Heart left ventricle (tissue), 16 donors: Measurements from ENCODE around the gene MUC4. TPM values are rescaled to one million over a fixed set of nuclear protein-coding genes. Genes with fewer than 3 reads are reported as not detected.

Experiments
- ATAC-seq, 4 donors: fragments of 200-7000 bp; cut with Tn5 transposase; one replicate each; pipeline ENCODE4 v1.9.1; 2020 to 2022; ENCODE audit warnings: moderate library complexity in 4 of 4, mild to moderate bottlenecking in 3 of 4, moderate number of reproducible peaks in 1 of 4
- DNase-seq, 5 donors: peaks; one replicate each; pipeline ENCODE4 v3.0.0-alpha.2; 2020
- H3K27ac ChIP-seq, 12 donors: fragments of 200-600 bp; sonication (generic) in 4 of 12; one replicate each; pipeline versions ENCODE4 v1.5.0 to v1.8.0; 2016 to 2022; ENCODE audit warnings: mild to moderate bottlenecking in 2 of 12
- H3K27me3 ChIP-seq, 9 donors: fragments of 200-600 bp; sonication (generic) in 2 of 9; one replicate each; pipeline versions ENCODE4 v1.5.1 to v1.8.0; 2016 to 2022; ENCODE audit warnings: mild to moderate bottlenecking in 3 of 9
- H3K36me3 ChIP-seq, 9 donors: fragments of 200-600 bp; sonication (generic) in 2 of 9; one replicate each; pipeline versions ENCODE4 v1.5.0 to v1.8.0; 2018 to 2022; ENCODE audit warnings: mild to moderate bottlenecking in 2 of 9
- H3K4me1 ChIP-seq, 12 donors: fragments of 200-600 bp; sonication (generic) in 4 of 12; one replicate each; pipeline versions ENCODE4 v1.5.0 to v1.8.0; 2016 to 2022; ENCODE audit warnings: mild to moderate bottlenecking in 3 of 12
- H3K4me3 ChIP-seq, 12 donors: fragments of 200-600 bp; sonication (generic) in 4 of 12; one replicate each; pipeline versions ENCODE4 v1.5.0 to v1.8.0; 2017 to 2022; ENCODE audit warnings: mild to moderate bottlenecking in 9 of 12, moderate library complexity in 4 of 12
- H3K9me3 ChIP-seq, 12 donors: fragments of 200-600 bp; sonication (generic) in 4 of 12; one replicate each; pipeline versions ENCODE4 v1.5.0 to v1.8.0; 2016 to 2022; ENCODE audit warnings: mild to moderate bottlenecking in 1 of 12
- POLR2A ChIP-seq, 2 donors: fragments of 450-650 bp; IDR thresholded peaks; one replicate each; pipeline ENCODE4 v1.6.1; 2017; ENCODE audit warnings: antibody characterized with exemption in 2 of 2, mild to moderate bottlenecking in 2 of 2, moderate library complexity in 2 of 2
- WGBS, 4 donors: extraction: QIAGEN DNeasy Blood & Tissue Kit in 2 of 4; methylation state at CpG; one replicate each; pipeline versions ENCODE4 v1.1.5 to v1.1.7; 2013 to 2018; 5-methylcytosine and 5-hydroxymethylcytosine counted together
- intact Hi-C, 10 donors: fragments of 100-400 bp; cut with DNase I; formaldehyde crosslinking; loops; one replicate each; pipeline versions ENCODE4 v1.11.1 to v1.14.2; 2022
- polyA plus RNA-seq, 2 donors: library from polyadenylated mRNA; stranded (reverse); fragments of 200-250 nt; gene quantifications; one replicate each; pipeline ENCODE4 v1.2.3, GENCODE V29; 2013
- total RNA-seq, 9 donors: library from RNA; depleted of rRNA in 2 of 9; stranded (reverse); fragments of >200 nt in 2 of 9; fragmentation: NEBNext Ultra II Directional in 3 of 9; extraction: Animal tissue kit (Norgen Biotek cat#: 25700) in 3 of 9; gene quantifications; one replicate each; pipeline versions ENCODE4 v1.1.0 to v1.2.4, GENCODE V29; 2016 to 2023
- TF ChIP-seq, protein P1 (sequence below), 12 donors: fragments of 200-600 bp; sonication (generic) in 4 of 12; IDR thresholded peaks; one replicate each; pipeline versions ENCODE4 v1.5.0 to v1.8.0; 2018 to 2022; ENCODE audit warnings: antibody characterized with exemption in 12 of 12, mild to moderate bottlenecking in 5 of 12
- donor health status: ischemic (EF 13 %, LVEDD 7.1; RV severe dilation, severe dysfunction).
- donor health status: healthy with polysubstance abuse.
- donor health status: DM: no; HTN: yes; CAD: no.
- donor health status: DM: no; HTN: no; CAD: no.
- donor health status: ischemic (EF 25% LVEDD 6.9; RV normal size, moderate dysfunction).
- donor health status: ischemic (EF 25% LVEDD 5.7; RV mildly dilated, moderate dysfunction).
- donor health status: healthy.
- donor health status: DM: yes; HTN: yes; CAD: no.
- donor health status: ischemic (EF 35%, LVEDD 5.7; RV mildly dilated, moderate dysfunction).
- donor health status: nonischemic (EF 11% LVEDD 7.7; RV severe dilation, severe dysfunction).
- donor health status: DM: yes; HTN: yes; CAD: no.
- donor health status: PGD.
- donor health status: ischemic (EF 29% LVEDD 5.4; RV normal size, mild dysfunction).
- donor health status: nonischemic (EF 23%, LVEDD 6.1; RV moderate dilation, normal function).

The MUC4 gene
- total and polyA plus RNA-seq, 11 donors, result 0.02 to 0.17 (median 0.03) TPM; not detected in 8

DNA sequence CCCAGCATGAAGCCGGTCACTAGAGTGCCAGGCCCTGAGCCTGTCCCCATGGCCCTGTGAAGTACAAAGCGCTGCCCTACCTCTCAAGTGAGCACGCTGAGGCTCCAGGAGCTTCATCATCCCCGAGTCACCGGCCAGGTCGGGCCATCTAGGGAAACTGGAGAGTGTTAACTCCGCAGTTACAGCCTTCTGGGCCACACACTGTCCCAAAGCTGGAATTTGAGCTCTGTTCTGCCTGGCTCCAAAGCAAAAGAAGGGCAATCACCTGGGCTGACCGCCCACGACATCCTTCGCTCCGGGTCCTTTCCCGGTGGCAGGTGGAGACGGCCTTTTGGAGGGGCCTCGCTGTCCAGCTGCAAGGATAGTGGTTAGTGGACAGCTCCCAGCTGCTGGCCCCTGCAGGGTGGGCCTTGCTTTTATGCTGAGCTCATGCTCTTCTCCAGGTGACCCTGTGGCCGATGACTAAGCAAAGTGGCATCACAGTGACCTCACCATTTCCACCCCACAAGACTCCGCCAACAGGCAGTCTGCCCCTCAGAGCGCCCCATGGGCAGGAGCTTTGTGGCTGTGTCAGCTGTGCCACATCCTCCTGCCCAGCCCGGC lies 3.5 kb upstream of the MUC4 start:
- Histone ChIP-seq H3K4me3 (no peak overlapping the region), H3K4me1 (no peaks in the 10 kb centered on the region), H3K27me3 (peaks cover 0 to 33% (median 8%) of the 10 kb centered on the region in 9 donors), H3K27ac (no peak overlapping the region), H3K9me3 (no peaks in the 10 kb centered on the region), H3K36me3 (no peaks in the 10 kb centered on the region)
- WGBS, 4 donors, result 77 to 83% (median 82%) methylated on average over 15 to 18 of the region's 18 CpGs
- ATAC-seq, result no peak
- intact Hi-C loops, result no loop called here
- TF ChIP-seq, protein P1, sequence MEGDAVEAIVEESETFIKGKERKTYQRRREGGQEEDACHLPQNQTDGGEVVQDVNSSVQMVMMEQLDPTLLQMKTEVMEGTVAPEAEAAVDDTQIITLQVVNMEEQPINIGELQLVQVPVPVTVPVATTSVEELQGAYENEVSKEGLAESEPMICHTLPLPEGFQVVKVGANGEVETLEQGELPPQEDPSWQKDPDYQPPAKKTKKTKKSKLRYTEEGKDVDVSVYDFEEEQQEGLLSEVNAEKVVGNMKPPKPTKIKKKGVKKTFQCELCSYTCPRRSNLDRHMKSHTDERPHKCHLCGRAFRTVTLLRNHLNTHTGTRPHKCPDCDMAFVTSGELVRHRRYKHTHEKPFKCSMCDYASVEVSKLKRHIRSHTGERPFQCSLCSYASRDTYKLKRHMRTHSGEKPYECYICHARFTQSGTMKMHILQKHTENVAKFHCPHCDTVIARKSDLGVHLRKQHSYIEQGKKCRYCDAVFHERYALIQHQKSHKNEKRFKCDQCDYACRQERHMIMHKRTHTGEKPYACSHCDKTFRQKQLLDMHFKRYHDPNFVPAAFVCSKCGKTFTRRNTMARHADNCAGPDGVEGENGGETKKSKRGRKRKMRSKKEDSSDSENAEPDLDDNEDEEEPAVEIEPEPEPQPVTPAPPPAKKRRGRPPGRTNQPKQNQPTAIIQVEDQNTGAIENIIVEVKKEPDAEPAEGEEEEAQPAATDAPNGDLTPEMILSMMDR (IDR thresholded peaks at IDR 0.05), result no peak
- no peak for TF ChIP-seq POLR2A (IDR thresholded peaks at IDR 0.05)
- no peak for DNase-seq

DNA sequence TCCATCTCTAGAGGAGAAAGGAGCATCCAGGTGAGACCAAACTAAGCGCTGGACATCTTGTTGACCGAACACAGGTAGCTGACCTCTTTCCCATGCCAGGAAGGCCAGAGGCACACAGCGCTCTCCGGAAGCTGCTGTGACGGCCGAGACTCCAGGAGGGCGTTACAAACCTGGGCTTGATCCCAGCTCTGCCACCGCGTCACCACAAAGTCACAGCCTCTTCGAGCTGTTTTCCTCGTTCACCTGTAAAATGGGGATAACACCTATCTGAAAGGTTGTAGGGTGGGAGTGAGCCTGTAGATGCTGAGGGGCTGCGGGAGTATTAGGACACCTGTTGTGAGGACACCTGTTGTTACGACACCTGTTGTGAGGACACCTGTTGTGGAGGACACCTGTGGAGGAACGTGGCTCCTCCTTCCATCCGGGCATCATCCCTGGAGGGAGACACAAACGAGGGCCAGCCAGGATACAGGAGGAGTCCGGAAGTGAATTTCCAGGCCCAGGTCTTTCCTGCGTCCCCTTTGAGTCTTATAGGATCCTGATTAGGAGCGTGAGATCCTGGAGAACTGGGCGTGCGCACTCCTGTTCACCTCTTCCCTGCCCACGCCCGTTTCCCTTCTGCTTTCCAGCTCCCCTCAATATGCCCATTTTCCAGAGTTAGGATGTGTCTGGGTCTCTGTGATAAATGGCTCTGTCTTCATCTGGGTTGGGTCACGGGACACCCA lies 2.3 kb upstream of the MUC4 start:
- no peak overlapping the region for H3K4me3 ChIP-seq
- peaks cover 0 to 33% (median 8%) of the 10 kb centered on the region in 9 donors for H3K27me3 ChIP-seq
- H3K27ac ChIP-seq, result no peak overlapping the region
- H3K36me3 ChIP-seq, result no peaks in the 10 kb centered on the region
- H3K9me3 ChIP-seq, result no peaks in the 10 kb centered on the region
- TF ChIP-seq POLR2A (IDR thresholded peaks at IDR 0.05), result no peak
- TF ChIP-seq, protein P1 (IDR thresholded peaks at IDR 0.05), result no peak
- no peak for ATAC-seq
- no peak for DNase-seq
- intact Hi-C loops, result no loop called here
- no peaks in the 10 kb centered on the region for H3K4me1 ChIP-seq
- WGBS, 4 donors, result 82 to 89% (median 86%) methylated on average over 24 of the region's 24 CpGs

DNA sequence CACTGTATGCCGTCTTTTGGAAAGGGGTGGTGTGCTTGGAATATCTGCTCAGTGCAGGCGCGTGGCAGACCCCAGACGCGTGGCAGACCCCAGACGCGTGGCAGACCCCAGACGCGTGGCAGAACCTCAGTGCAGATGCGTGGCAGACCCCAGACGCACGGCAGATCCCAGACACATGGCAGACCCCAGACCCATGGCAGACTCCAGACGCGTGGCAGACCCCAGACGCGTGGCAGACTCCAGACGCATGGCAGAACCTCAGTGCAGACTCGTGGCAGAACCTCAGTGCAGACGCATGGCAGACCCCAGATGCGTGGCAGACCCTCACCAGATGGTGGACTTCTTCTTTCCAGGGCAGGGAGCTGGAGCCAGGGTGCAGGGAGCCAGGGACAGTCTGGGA lies 637 bp upstream of the MUC4 start:
- intact Hi-C loops, result no loop called here
- Histone ChIP-seq H3K9me3 (no peaks in the 10 kb centered on the region), H3K27ac (no peak overlapping the region), H3K27me3 (peaks cover 0 to 33% (median 8%) of the 10 kb centered on the region in 9 donors), H3K4me3 (no peak overlapping the region), H3K4me1 (no peaks in the 10 kb centered on the region), H3K36me3 (no peaks in the 10 kb centered on the region)
- DNase-seq, result no peak
- TF ChIP-seq, protein P1 (IDR thresholded peaks at IDR 0.05), result no peak
- 69 to 79% (median 79%) methylated on average over 17 to 20 of the region's 20 CpGs for WGBS, 4 donors
- ATAC-seq, result no peak

DNA sequence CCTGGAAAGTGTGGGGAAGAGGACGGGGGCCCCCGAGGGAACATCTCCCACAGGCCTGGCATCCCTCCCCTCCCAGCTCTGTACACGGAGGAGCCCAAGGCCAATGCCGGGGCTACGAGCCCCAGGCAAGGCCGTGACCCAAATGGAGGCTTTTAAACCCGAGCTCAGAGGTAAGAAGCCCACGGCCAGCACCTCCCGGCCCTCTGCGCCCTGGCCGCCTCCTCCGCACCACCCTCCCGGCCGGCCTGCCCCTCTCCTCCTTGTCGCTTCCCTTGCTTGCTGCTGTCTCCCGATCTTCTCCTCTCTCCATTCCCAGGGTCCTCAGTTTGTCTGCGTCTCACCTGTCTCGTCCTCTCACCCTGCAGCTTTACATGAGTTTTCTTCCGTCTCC lies 1.3 kb downstream of the MUC4 start:
- 72 to 80% (median 77%) methylated on average over 19 of the region's 19 CpGs for WGBS, 4 donors
- no peaks in the 10 kb centered on the region for H3K36me3 ChIP-seq
- no peak overlapping the region for H3K4me3 ChIP-seq
- no peak for ATAC-seq
- H3K9me3 ChIP-seq, result no peaks in the 10 kb centered on the region
- peaks cover 0 to 33% (median 8%) of the 10 kb centered on the region in 9 donors for H3K27me3 ChIP-seq
- TF ChIP-seq, protein P1 (IDR thresholded peaks at IDR 0.05), result no peak
- no peak for TF ChIP-seq POLR2A (IDR thresholded peaks at IDR 0.05)
- no peak overlapping the region for H3K27ac ChIP-seq
- H3K4me1 ChIP-seq, result peaks cover 0 to 3% (median 0%) of the 10 kb centered on the region in 12 donors
- DNase-seq, result no peak
- intact Hi-C loops, result no loop called here
